Measurements from ENCODE around the gene SORBS1.

The SORBS1 gene

DNA sequence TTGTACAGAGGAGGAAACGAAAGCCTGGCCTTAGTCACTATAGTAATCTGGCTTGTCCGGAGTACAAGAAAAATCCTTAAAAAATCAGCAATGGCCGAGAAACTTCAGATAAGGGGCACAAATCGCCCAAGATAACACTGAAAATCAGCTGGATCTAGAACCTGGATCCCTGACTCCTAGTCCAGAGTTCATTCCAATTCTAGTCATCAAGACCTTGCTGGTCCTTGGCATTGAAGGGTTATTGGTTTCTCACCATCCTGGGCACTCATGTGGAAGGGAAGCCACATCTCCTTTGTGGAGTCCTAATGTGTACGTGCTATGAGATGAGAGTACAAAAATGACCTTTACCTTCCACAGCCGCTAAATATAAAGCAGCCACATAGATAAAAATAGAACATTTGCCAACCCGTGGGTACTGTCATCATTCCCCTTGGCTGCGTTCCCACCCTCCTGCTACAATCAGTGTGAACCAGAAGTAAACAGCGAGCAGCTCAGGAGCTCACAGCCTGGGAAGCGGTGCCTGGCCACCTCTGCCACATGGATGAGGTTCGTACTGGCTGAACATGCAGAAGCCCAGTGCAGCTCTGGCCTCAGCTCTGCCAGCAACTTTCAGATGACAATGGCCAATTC is 154.4 kb downstream of the SORBS1 start:
- peak; percentile 37 for DNase-seq

GRCh38 chr10:95405655-95406054 is 155.5 kb downstream of the SORBS1 start:
- no peak for DNase-seq

DNA sequence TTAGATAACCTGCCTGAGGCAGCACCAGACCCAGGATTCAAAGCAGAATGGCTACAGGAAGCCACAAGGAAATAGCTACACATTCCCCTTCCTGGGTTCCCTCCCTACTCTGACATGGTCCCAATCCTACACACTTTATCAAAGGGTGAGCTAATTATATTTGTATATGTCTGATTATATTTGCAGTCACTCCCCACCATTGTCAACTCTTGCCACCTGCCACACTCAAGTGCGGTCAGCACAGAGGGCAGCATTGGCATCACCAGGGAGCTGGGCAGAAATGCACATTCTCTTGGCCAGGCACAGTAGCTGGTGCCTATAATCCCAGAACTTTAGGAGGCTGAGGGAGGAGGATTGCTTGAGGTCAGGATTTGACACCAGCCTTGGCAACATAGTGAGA is 156.3 kb downstream of the SORBS1 start:
- no peak for DNase-seq

- DNase-seq, result no peak
Measured at GRCh38 chr10:95404462-95404858, 156.7 kb downstream of the SORBS1 start.

- DNase-seq, result no peak
Measured at GRCh38 chr10:95403700-95404461, 157.3 kb downstream of the SORBS1 start.

DNA sequence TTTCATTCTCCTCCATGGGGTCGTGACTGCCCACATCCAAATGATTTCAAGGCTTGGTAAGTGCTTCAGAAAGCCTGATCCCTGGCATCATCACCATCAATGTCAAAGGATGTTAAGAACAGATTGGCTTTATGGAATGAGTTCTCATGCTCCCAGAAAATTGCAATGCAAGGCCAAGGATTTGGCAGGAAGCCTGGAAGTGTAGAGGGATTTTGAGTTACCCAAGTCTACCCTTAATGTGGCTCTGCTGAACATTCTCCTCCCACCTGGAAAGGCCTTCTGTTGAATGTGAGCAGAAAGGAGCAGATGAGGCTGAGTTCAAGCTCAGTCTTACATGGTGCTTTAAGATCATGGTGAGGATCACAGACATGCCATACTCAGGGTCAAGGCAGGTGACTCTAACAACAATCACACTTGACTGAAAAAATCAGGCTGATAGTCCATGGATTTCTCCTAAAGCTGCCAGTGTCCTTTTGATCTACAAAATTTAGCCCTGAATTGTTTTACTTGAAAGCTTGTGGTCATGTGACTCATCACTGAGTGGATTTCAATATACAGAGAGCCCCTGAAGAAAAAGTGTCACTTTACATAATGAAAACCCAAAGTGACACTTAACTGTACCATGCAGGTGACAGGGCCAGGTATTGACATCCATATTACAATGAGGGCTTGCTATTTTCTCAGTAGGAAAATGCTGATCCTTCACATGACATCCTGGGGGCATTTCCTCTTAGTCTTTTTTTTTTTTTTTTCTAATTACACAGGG is 159.3 kb downstream of the SORBS1 start:
- DNase-seq, result no peak

DNA sequence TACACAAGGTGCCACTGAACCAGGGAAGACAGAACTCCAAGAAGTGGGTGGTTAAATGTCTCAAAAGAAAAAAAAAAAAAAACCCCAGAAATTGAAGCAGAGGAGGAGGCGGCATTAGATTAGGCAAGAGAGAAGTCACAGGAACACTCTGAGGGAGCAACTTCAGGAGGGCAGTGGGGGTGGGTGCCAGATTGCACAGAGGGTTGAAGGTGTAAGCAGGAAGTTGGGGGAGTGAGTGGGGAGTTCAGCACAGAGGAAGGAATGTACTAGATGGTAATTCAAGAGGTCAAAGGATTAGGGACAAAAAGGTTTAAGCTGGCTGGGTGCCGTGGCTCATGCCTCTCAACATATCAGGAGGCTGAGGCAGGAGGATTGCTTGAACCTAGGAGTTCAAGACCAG is 160.4 kb downstream of the SORBS1 start:
- no peak for DNase-seq

DNA sequence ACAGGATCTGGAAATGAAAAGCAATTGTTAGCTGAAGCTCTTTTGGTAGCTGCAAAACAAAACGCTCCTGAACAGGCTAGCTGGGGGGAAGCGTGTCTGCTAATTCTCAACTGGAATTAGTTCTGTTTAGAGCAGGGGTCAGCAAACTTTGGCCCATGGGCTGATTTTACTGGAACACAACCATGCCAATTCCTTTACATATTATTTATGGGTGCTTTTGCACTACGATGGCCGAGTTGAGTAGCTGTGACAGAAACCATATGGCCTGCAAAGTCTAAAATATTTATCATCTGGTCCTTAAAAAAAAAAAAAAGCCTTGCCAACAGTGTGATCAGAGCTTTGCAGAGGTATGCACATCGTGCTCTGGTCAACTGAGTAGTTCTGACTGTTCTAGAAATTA is 162.0 kb downstream of the SORBS1 start:
- no peak for DNase-seq

DNA sequence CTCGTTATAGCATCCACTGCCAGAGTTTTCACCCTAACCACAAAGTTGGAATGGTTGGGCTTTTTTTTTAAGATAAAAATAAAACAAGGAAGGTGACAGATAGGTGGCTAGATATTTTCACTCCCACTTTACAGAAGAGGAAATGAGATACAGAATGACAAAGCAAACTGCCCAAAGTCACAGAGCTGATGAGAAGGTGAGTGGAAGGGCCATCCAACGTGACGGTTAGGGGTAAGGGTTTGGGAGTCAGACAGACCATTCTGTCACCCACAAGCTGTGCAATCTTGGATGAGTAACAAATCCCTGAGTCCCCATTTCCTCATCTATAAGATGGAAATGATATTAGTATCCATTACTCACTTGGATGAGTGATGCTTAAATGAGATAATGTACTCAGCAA is 163.4 kb downstream of the SORBS1 start:
- DNase-seq, result no peak

- no peak for DNase-seq
Measured at GRCh38 chr10:95395947-95396449, 165.2 kb downstream of the SORBS1 start.

GRCh38 chr10:95394161-95394880 is 166.8 kb downstream of the SORBS1 start:
- no peak for DNase-seq

- no peak for DNase-seq
Measured at GRCh38 chr10:95392681-95393164, 168.4 kb downstream of the SORBS1 start.

- DNase-seq, result no peak
Measured at GRCh38 chr10:95392217-95392584, 169.0 kb downstream of the SORBS1 start.

DNA sequence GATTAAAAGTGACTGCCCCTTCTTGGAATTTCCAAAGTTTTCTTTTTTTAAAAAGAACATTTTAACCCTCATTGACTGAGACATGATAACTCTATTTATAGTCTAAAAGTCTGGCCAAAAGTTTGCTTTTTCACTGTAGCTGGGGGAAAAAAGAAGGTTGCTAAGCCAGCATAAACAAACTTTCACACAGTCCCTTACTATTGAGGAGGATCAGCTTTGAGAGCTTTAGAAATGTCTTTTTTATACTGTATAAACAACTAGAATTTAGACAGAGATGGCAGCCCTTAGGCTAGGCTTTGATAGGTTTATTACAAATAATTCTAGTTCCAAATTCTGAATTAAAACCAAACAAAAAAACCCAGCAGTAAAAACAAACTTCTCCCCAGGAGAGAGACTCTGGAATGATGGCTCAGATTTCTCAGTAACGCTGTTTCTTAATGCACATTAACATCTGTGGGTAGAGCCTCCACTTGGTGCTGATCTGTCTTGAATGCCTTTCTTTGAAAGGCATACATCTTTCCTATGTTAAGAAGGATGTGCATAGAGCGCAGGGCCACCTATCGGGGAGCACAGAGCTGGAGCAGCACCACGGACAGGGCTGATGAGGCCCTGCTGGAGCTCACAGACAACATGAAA is 169.5 kb downstream of the SORBS1 start:
- no peak for DNase-seq

- no peak for DNase-seq
Measured at GRCh38 chr10:95391164-95391563, 170.0 kb downstream of the SORBS1 start.

- no peak for DNase-seq
Measured at GRCh38 chr10:95389982-95390381, 171.2 kb downstream of the SORBS1 start.

DNA sequence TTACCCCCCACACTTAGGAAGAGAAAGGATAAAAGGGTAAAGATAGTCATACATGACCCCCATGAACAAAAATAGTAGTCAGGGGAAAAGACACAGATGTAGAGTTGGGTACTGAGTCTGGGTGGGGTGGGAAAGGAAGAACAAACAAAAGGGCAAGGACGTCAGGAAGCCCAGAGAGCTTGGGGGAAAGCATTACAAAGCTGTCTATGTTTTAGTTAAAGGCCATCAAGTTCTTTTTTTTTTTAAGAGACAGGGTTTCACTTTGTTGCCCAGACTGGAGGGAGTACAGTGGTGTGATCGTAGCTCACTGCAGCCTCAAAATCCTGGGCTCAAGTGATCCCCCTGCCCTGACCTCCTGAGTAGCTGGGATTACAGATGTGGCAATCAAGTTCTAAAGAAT is 172.0 kb downstream of the SORBS1 start:
- no peak for DNase-seq

DNA sequence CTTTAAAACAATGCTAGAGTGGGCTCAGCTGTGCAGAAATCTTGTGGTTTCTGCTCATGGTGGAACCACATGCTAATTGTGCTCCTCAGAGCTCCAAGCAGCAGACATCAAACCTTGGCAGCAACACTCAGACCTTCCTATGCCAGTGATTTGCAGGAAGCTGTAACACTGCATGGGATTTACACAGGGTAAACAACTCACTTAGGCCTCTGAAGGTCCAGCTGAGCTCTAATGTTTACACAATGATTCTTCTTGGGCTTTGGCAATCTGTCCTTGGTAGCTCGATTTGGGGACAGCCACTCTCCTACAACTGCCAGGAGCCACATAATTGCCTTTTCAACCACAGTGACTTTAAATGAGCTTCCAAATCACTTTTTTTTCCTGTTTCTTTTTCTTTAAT is 172.6 kb downstream of the SORBS1 start:
- no peak for DNase-seq

DNA sequence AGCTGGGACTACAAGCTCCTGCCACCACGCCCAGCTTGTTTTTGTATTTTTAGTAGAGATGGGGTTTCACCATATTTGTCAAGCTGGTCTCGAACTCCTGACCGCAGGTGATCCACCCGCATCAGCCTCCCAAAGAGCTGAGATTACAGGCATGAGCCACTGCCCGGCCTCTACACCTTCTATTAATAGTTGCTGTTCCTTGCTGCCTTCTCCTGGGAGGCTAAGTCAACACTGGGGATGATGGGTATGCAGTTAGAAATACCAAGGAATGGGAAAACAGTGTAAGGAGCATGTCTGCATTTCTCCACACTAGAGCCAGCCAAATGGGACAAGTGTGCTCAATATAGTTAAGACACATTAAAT is 173.1 kb downstream of the SORBS1 start:
- DNase-seq, result no peak

GRCh38 chr10:95384011-95384704 is 177.0 kb downstream of the SORBS1 start:
- DNase-seq, result no peak

DNA sequence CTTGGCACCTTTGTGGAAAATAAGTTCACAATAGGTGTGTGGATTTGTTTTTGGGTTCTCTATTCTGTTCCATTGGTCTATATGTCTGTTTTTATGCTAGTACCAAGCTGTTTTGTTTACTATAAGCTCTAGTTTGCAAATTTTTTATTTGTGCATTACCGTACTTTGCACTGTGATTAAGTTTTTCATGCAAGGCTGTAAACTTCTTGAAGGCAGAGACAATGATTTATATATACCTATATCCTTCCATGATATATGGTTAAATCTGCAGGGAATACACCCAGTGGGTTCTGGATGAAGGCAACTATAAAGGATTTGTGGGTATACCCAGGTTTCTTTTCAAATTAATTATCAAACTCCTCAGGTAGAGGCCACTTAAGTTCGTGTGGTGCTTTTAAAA is 178.6 kb downstream of the SORBS1 start:
- no peak for DNase-seq

DNA sequence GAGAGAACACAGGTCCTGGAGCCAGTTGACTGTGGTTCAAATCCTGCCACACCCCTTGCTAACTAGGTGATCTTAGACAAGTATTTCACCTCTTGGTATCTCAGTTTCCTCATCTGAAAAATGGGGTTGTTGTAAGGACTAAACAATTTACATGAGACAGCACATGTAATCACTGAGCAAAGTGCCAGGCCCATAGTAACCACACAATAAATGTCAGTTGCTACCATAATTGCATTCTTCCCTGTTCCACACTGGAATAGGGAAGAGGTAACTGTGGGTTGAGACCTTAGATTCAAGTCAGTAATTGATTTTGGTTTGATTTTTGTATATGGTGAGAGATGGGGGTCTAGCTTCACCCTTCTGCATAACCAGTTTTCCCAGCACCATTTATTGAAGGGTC is 179.0 kb downstream of the SORBS1 start:
- DNase-seq, result no peak
